GM21529 (cell line): Measurements from ENCODE around the gene C6orf136.
"Not testable (repeated sequence)": the region's sequence is repeated elsewhere in the genome, so short reads cannot be mapped to it uniquely, and the experiment has no call there.

Experiments used
- ATAC-seq: cut with Tn5 transposase; IDR thresholded peaks from one replicate; pipeline ENCODE4 v1.9.1; 2021; ENCODE audit not compliant: unreplicated experiment

Gene C6orf136

GRCh38 chr6:30655743-30656094, 8.8 kb downstream of the C6orf136 start:
- no peak for ATAC-seq

- no peak for ATAC-seq
Observed at GRCh38 chr6:30656513-30656912, 9.6 kb downstream of the C6orf136 start.

GRCh38 chr6:30657454-30657853, 10.5 kb downstream of the C6orf136 start:
- ATAC-seq = no peak

GRCh38 chr6:30657922-30658321, 11.0 kb downstream of the C6orf136 start:
- not testable (repeated sequence) for ATAC-seq

- no peak for ATAC-seq
Observed at GRCh38 chr6:30664994-30665767, 18.2 kb downstream of the C6orf136 start.

- not testable (repeated sequence) for ATAC-seq
Observed at GRCh38 chr6:30666300-30666699, 19.4 kb downstream of the C6orf136 start.

GRCh38 chr6:30670760-30671527, 24.0 kb downstream of the C6orf136 start:
- ATAC-seq = no peak

GRCh38 chr6:30672445-30673253, 25.7 kb downstream of the C6orf136 start, which contains the start of gene DHX16:
Gene DHX16, minus strand, starts transcription at chr6:30673006. Its CDS starts 165 bp downstream, at chr6:30672841.
- ATAC-seq = peak; percentile 75

- no peak for ATAC-seq
Observed at GRCh38 chr6:30676660-30677285, 29.8 kb downstream of the C6orf136 start.

GRCh38 chr6:30678964-30679726, 32.2 kb downstream of the C6orf136 start:
- ATAC-seq = no peak

GRCh38 chr6:30679765-30680535, 33.0 kb downstream of the C6orf136 start:
- ATAC-seq = no peak

GRCh38 chr6:30681766-30682142, 34.8 kb downstream of the C6orf136 start:
- no peak for ATAC-seq

- ATAC-seq = peak; percentile 38
Observed at GRCh38 chr6:30682143-30683117, 35.5 kb downstream of the C6orf136 start.

- no peak for ATAC-seq
Observed at GRCh38 chr6:30683183-30683979, 36.4 kb downstream of the C6orf136 start.

- no peak for ATAC-seq
Observed at GRCh38 chr6:30683980-30684338, 37.0 kb downstream of the C6orf136 start.

GRCh38 chr6:30684386-30685156, 37.6 kb downstream of the C6orf136 start:
- no peak for ATAC-seq
